GM11168 (cell line): Measurements from ENCODE around the gene EYA2.

ENCODE experiments used
- in situ Hi-C: fragments of 300-500 bp; cut with MboI; formaldehyde crosslinking; loops from one replicate; pipeline ENCODE4 v1.12.0; 2022; ENCODE audit warnings: low sequenced_read_pairs; ENCODE audit not compliant: unreplicated experiment

EYA2 gene

GRCh38 chr20:46974669-46975434 is 80.2 kb downstream of the EYA2 start:
- in situ Hi-C loops, result no loop called here

GRCh38 chr20:46975976-46976375 is 81.3 kb downstream of the EYA2 start:
- in situ Hi-C loops, result no loop called here

- in situ Hi-C loops, result no loop called here
Measured at GRCh38 chr20:46977204-46977603, 82.6 kb downstream of the EYA2 start.

- in situ Hi-C loops, result no loop called here
Measured at GRCh38 chr20:46977909-46978588, 83.4 kb downstream of the EYA2 start.

GRCh38 chr20:46978951-46979491 is 84.4 kb downstream of the EYA2 start:
- in situ Hi-C loops, result no loop called here

GRCh38 chr20:46979603-46980241 is 85.1 kb downstream of the EYA2 start:
- in situ Hi-C loops, result no loop called here

- in situ Hi-C loops, result no loop called here
Measured at GRCh38 chr20:46981184-46981583, 86.5 kb downstream of the EYA2 start.

- in situ Hi-C loops, result no loop called here
Measured at GRCh38 chr20:46983466-46983865, 88.8 kb downstream of the EYA2 start.

- in situ Hi-C loops, result no loop called here
Measured at GRCh38 chr20:46984405-46984804, 89.8 kb downstream of the EYA2 start.

- in situ Hi-C loops, result no loop called here
Measured at GRCh38 chr20:46985250-46985649, 90.6 kb downstream of the EYA2 start.

- in situ Hi-C loops, result no loop called here
Measured at GRCh38 chr20:46985671-46986070, 91.0 kb downstream of the EYA2 start.

- in situ Hi-C loops, result no loop called here
Measured at GRCh38 chr20:46987001-46987400, 92.4 kb downstream of the EYA2 start.

- in situ Hi-C loops, result no loop called here
Measured at GRCh38 chr20:46990017-46990595, 95.5 kb downstream of the EYA2 start.

- in situ Hi-C loops, result no loop called here
Measured at GRCh38 chr20:46990596-46991104, 96.0 kb downstream of the EYA2 start.

- in situ Hi-C loops, result no loop called here
Measured at GRCh38 chr20:46991168-46991567, 96.5 kb downstream of the EYA2 start.

- in situ Hi-C loops, result no loop called here
Measured at GRCh38 chr20:46991880-46992639, 97.4 kb downstream of the EYA2 start.

GRCh38 chr20:46992640-46993035 is 98.0 kb downstream of the EYA2 start:
- in situ Hi-C loops, result no loop called here

GRCh38 chr20:46993465-46994095 is 98.9 kb downstream of the EYA2 start:
- in situ Hi-C loops, result no loop called here

- in situ Hi-C loops, result no loop called here
Measured at GRCh38 chr20:46994341-46994740, 99.7 kb downstream of the EYA2 start.
